ENCODE results near the gene DPH6.
"Not testable (repeated sequence)": the region's sequence is repeated elsewhere in the genome, so short reads cannot be mapped to it uniquely, and the experiment has no call there.

DPH6 gene

GRCh38 chr15:35394416-35394815 is 151.5 kb downstream of the DPH6 start:
- Histone ChIP-seq H2AFZ (ENCODE audit: low read length, unreplicated experiment) (no peak overlapping the region), H3K4me1 (ENCODE audit: control insufficient read depth, insufficient read depth, low read length, unreplicated experiment) (no peaks in the 10 kb centered on the region), H3K27me3 (ENCODE audit: insufficient read depth, low read length) (no peaks in the 10 kb centered on the region), H3K4me3 (ENCODE audit: low read depth, low read length) (no peak overlapping the region), H3K27ac (ENCODE audit: low read depth, low read length) (no peak overlapping the region), H3K79me2 (ENCODE audit: control insufficient read depth, insufficient read depth, low read length, unreplicated experiment) (no peaks in the 10 kb centered on the region), H3K36me3 (ENCODE audit: insufficient read depth, low read length) (no peaks in the 10 kb centered on the region)

DNA sequence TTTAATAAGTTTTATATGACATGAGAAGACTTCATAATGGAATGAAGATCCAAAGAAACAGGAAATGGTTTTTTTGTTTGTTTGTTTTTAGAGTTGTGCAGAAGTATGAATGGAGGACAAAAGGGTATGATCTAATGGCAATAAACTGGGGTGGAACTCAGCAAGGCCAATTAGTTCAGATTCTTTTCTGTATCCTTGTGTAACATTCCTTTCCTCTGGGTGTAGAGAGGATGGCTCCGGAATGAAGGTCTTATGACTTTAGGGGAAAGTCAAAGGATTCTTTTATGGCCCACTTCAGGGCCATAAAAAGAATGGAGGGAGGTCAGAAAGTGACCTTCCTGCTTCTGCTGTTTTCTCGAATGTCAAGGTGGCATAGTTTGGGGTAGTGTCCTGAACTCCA is 152.6 kb downstream of the DPH6 start:
- no peaks in the 10 kb centered on the region for H3K36me3 ChIP-seq (ENCODE audit: insufficient read depth, low read length)
- no peaks in the 10 kb centered on the region for H3K27me3 ChIP-seq (ENCODE audit: insufficient read depth, low read length)
- no peaks in the 10 kb centered on the region for H3K4me1 ChIP-seq (ENCODE audit: control insufficient read depth, insufficient read depth, low read length, unreplicated experiment)
- no peak overlapping the region for H3K27ac ChIP-seq (ENCODE audit: low read depth, low read length)
- no peak overlapping the region for H2AFZ ChIP-seq (ENCODE audit: low read length, unreplicated experiment)
- no peak overlapping the region for H3K4me3 ChIP-seq (ENCODE audit: low read depth, low read length)
- no peaks in the 10 kb centered on the region for H3K79me2 ChIP-seq (ENCODE audit: control insufficient read depth, insufficient read depth, low read length, unreplicated experiment)

- H3K4me3 ChIP-seq (ENCODE audit: low read depth, low read length); H2AFZ ChIP-seq (ENCODE audit: low read length, unreplicated experiment); H3K27ac ChIP-seq (ENCODE audit: low read depth, low read length); H3K27me3 ChIP-seq (ENCODE audit: insufficient read depth, low read length); H3K79me2 ChIP-seq (ENCODE audit: control insufficient read depth, insufficient read depth, low read length, unreplicated experiment); H3K36me3 ChIP-seq (ENCODE audit: insufficient read depth, low read length); H3K4me1 ChIP-seq (ENCODE audit: control insufficient read depth, insufficient read depth, low read length, unreplicated experiment): not testable (repeated sequence)
These were observed 154.5 kb downstream of the DPH6 start for GRCh38 chr15:35391408-35391984.

GRCh38 chr15:35383506-35383905 is 162.5 kb downstream of the DPH6 start:
- H3K4me1 ChIP-seq (ENCODE audit: control insufficient read depth, insufficient read depth, low read length, unreplicated experiment) = no peaks in the 10 kb centered on the region
- H3K27ac ChIP-seq (ENCODE audit: low read depth, low read length) = no peak overlapping the region
- H3K4me3 ChIP-seq (ENCODE audit: low read depth, low read length) = no peak overlapping the region
- no peaks in the 10 kb centered on the region for H3K79me2 ChIP-seq (ENCODE audit: control insufficient read depth, insufficient read depth, low read length, unreplicated experiment)
- no peak overlapping the region for H2AFZ ChIP-seq (ENCODE audit: low read length, unreplicated experiment)
- H3K27me3 ChIP-seq (ENCODE audit: insufficient read depth, low read length) = no peaks in the 10 kb centered on the region
- no peaks in the 10 kb centered on the region for H3K36me3 ChIP-seq (ENCODE audit: insufficient read depth, low read length)

DNA sequence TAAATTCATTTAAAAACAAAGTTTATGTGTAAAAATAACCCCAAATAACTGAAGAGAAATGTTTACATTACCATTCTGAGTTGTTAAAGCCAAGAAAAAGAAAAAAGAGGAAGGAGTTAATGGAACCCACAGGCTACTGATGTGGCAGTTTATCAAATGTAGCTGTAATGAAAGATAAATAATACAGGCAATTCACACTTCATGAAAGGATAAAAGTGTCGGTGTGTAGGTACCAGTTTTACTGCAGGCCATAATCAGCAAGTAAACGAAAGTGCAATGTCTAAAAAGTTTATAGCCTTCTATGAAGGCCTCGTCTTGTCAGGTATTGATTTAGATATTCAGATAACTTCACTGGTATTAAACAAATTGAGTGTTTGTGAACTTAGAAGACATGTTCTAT is 164.6 kb downstream of the DPH6 start:
- Histone ChIP-seq H3K27ac (ENCODE audit: low read depth, low read length) (no peak overlapping the region), H3K36me3 (ENCODE audit: insufficient read depth, low read length) (no peaks in the 10 kb centered on the region), H2AFZ (ENCODE audit: low read length, unreplicated experiment) (peak overlapping the region; percentile 44), H3K27me3 (ENCODE audit: insufficient read depth, low read length) (no peaks in the 10 kb centered on the region), H3K4me1 (ENCODE audit: control insufficient read depth, insufficient read depth, low read length, unreplicated experiment) (no peaks in the 10 kb centered on the region), H3K4me3 (ENCODE audit: low read depth, low read length) (no peak overlapping the region), H3K79me2 (ENCODE audit: control insufficient read depth, insufficient read depth, low read length, unreplicated experiment) (no peaks in the 10 kb centered on the region)

DNA sequence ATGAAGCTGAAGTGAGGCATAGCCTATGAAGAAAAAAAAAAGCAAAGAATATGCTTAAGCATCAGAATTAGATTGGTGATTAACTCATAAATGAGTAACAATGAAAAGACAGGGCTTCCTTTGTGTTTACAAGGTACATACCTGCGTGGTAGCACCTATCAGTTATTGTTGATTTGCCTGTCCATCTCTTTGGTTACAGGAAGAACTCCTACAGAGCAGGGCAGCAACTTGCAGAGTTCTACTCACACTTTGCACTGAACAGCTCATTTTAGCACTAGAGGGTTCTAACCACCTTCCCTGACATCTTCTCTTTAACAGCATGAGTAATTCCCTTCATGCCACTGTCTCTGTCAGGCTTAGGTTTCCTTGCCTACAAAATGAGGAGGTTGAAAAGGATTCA is 166.0 kb downstream of the DPH6 start:
- no peaks in the 10 kb centered on the region for H3K36me3 ChIP-seq (ENCODE audit: insufficient read depth, low read length)
- no peak overlapping the region for H3K4me3 ChIP-seq (ENCODE audit: low read depth, low read length)
- no peak overlapping the region for H3K27ac ChIP-seq (ENCODE audit: low read depth, low read length)
- no peak overlapping the region for H2AFZ ChIP-seq (ENCODE audit: low read length, unreplicated experiment)
- H3K4me1 ChIP-seq (ENCODE audit: control insufficient read depth, insufficient read depth, low read length, unreplicated experiment) = no peaks in the 10 kb centered on the region
- H3K79me2 ChIP-seq (ENCODE audit: control insufficient read depth, insufficient read depth, low read length, unreplicated experiment) = no peaks in the 10 kb centered on the region
- H3K27me3 ChIP-seq (ENCODE audit: insufficient read depth, low read length) = no peaks in the 10 kb centered on the region

- not testable (repeated sequence) for H3K79me2 ChIP-seq (ENCODE audit: control insufficient read depth, insufficient read depth, low read length, unreplicated experiment); H3K27ac ChIP-seq (ENCODE audit: low read depth, low read length); H3K4me1 ChIP-seq (ENCODE audit: control insufficient read depth, insufficient read depth, low read length, unreplicated experiment); H3K36me3 ChIP-seq (ENCODE audit: insufficient read depth, low read length); H3K4me3 ChIP-seq (ENCODE audit: low read depth, low read length); H2AFZ ChIP-seq (ENCODE audit: low read length, unreplicated experiment); H3K27me3 ChIP-seq (ENCODE audit: insufficient read depth, low read length)
These were observed 167.5 kb downstream of the DPH6 start for GRCh38 chr15:35378454-35378853.

DNA sequence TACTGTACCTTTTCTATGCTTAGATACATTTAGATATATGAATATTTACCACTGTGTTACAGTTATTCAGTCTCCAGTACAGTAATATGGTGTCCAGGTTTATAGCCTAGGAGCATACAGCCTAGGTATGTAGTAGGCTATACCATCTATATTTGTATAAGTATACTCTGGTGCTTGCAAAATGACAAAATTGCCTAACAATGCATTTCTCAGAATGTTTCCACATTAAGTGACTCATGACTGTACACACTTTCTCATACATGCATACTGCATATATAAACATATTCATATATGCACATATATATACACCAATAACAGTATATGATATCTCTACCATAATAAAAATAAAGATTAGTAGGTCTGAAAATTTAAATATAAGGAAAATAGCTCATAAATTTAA is 169.3 kb downstream of the DPH6 start:
- H3K79me2 ChIP-seq (ENCODE audit: control insufficient read depth, insufficient read depth, low read length, unreplicated experiment) = no peaks in the 10 kb centered on the region
- H3K27me3 ChIP-seq (ENCODE audit: insufficient read depth, low read length) = no peaks in the 10 kb centered on the region
- no peak overlapping the region for H3K27ac ChIP-seq (ENCODE audit: low read depth, low read length)
- no peak overlapping the region for H3K4me3 ChIP-seq (ENCODE audit: low read depth, low read length)
- no peak overlapping the region for H2AFZ ChIP-seq (ENCODE audit: low read length, unreplicated experiment)
- H3K4me1 ChIP-seq (ENCODE audit: control insufficient read depth, insufficient read depth, low read length, unreplicated experiment) = no peaks in the 10 kb centered on the region
- H3K36me3 ChIP-seq (ENCODE audit: insufficient read depth, low read length) = peaks cover 3% of the 10 kb centered on the region; the same call in 1 of the 2 replicates

DNA sequence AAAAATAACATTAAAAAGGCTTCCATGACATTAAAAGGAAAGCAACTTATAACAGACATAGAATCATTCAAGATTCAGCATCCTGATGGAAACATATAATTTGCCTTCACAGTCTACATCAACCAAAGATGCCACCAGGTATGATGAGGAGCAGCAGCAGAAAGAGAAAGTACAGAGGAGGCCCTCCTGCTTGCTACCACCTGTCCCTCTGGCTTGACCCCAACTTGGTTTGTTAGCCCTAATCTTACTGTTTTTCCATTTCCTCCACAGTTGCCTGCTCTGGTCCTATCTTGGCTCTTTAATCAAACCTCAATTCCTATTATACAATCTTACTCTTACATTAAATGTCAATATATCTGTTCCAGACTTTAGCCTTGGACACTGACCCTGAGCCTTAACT is 171.3 kb downstream of the DPH6 start:
- H2AFZ ChIP-seq (ENCODE audit: low read length, unreplicated experiment) = no peak overlapping the region
- H3K36me3 ChIP-seq (ENCODE audit: insufficient read depth, low read length) = peaks cover 3% of the 10 kb centered on the region; the same call in 1 of the 2 replicates
- H3K4me1 ChIP-seq (ENCODE audit: control insufficient read depth, insufficient read depth, low read length, unreplicated experiment) = no peaks in the 10 kb centered on the region
- H3K27ac ChIP-seq (ENCODE audit: low read depth, low read length) = no peak overlapping the region
- H3K27me3 ChIP-seq (ENCODE audit: insufficient read depth, low read length) = no peaks in the 10 kb centered on the region
- no peak overlapping the region for H3K4me3 ChIP-seq (ENCODE audit: low read depth, low read length)
- H3K79me2 ChIP-seq (ENCODE audit: control insufficient read depth, insufficient read depth, low read length, unreplicated experiment) = no peaks in the 10 kb centered on the region

- Histone ChIP-seq H3K4me1 (ENCODE audit: control insufficient read depth, insufficient read depth, low read length, unreplicated experiment) (peaks cover 11% of the 10 kb centered on the region), H3K36me3 (ENCODE audit: insufficient read depth, low read length) (no peaks in the 10 kb centered on the region), H3K27me3 (ENCODE audit: insufficient read depth, low read length) (no peaks in the 10 kb centered on the region), H3K27ac (ENCODE audit: low read depth, low read length) (peak overlapping the region; percentile 26; the same call in 1 of the 2 replicates), H2AFZ (ENCODE audit: low read length, unreplicated experiment) (no peak overlapping the region), H3K4me3 (ENCODE audit: low read depth, low read length) (peak overlapping the region; percentile 13; the same call in 1 of the 2 replicates), H3K79me2 (ENCODE audit: control insufficient read depth, insufficient read depth, low read length, unreplicated experiment) (no peaks in the 10 kb centered on the region)
These were observed 183.7 kb downstream of the DPH6 start for GRCh38 chr15:35362195-35362829.

DNA sequence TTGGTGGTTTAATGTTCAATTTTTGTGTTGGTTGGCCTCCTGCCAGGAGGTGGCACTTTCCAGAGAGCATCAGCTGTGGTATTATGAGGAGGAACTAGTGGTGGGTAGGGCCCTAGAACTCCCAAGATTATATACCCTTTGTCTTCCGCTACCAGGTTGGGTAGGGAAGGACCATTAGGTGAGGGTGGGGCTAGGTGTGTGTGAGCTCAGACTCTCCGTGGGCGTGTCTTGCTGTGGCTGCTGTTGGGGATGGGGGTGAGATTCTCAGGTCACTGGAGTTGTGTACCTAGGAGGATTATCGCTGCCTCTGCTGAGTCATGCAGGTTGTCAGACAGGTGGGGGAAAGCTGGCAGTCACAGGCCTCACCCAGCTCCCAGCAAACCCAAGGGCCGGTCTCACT is 187.1 kb downstream of the DPH6 start:
- Histone ChIP-seq H3K4me1 (ENCODE audit: control insufficient read depth, insufficient read depth, low read length, unreplicated experiment) (peaks cover 11% of the 10 kb centered on the region), H3K27me3 (ENCODE audit: insufficient read depth, low read length) (no peaks in the 10 kb centered on the region), H3K4me3 (ENCODE audit: low read depth, low read length) (no peak overlapping the region), H2AFZ (ENCODE audit: low read length, unreplicated experiment) (no peak overlapping the region), H3K79me2 (ENCODE audit: control insufficient read depth, insufficient read depth, low read length, unreplicated experiment) (no peaks in the 10 kb centered on the region), H3K27ac (ENCODE audit: low read depth, low read length) (no peak overlapping the region), H3K36me3 (ENCODE audit: insufficient read depth, low read length) (no peaks in the 10 kb centered on the region)

Data from ACC112 (cell line).